A673 (cell line): ENCODE data around the gene C3orf20. TPM values are rescaled to one million over a fixed set of nuclear protein-coding genes. Genes with fewer than 3 reads are reported as not detected.

Experiments used
- BruUV-seq: library from RNA; stranded (reverse); fragments of 400-500 nt; replicated peaks from 2 replicates; lab custom pipeline; 2021; lab: Mats Ljungman, UMichigan
- CTCF ChIA-PET: fragments of 300-600 bp; sonication (Branson Sonifier 250); formaldehyde crosslinking; loops from one replicate; lab custom pipeline; 2022; ENCODE audit warnings: antibody characterized with exemption; lab: Charles Lee
- POLR2A ChIA-PET: fragments of 300-600 bp; sonication (Branson Sonifier 250); formaldehyde crosslinking; loops from one replicate; lab custom pipeline; 2022; ENCODE audit warnings: antibody characterized with exemption; ENCODE audit not compliant: low non-redundant PET; lab: Charles Lee
- DNase-seq: peaks from one replicate; pipeline ENCODE4 v3.0.0-alpha.2; 2015; ENCODE audit warnings: low spot score
- H3K27ac ChIP-seq: fragments of 200-600 bp; sonication (generic); 2 replicates; pipeline ENCODE4 v1.5.1; 2016; ENCODE audit warnings: mixed run types, low read depth, mild to moderate bottlenecking, mixed read lengths, antibody characterized with exemption, low read length; ENCODE audit not compliant: poor library complexity, severe bottlenecking
- H3K27me3 ChIP-seq: fragments of 200-600 bp; sonication (generic); replicated peaks from 2 replicates; pipeline ENCODE4 v1.6.1; 2017; ENCODE audit warnings: mixed run types, low read depth, mild to moderate bottlenecking, mixed read lengths, antibody characterized with exemption, low read length; ENCODE audit not compliant: insufficient read depth, poor library complexity
- H3K36me3 ChIP-seq: fragments of 200-600 bp; sonication (generic); 2 replicates; pipeline ENCODE4 v1.6.1; 2016; ENCODE audit warnings: mixed run types, mild to moderate bottlenecking, mixed read lengths, antibody characterized with exemption, low read length; ENCODE audit not compliant: insufficient read depth, poor library complexity, severe bottlenecking
- H3K4me1 ChIP-seq: fragments of 200-600 bp; sonication (generic); 2 replicates; pipeline ENCODE4 v1.6.1; 2017; ENCODE audit warnings: mixed run types, mild to moderate bottlenecking, mixed read lengths, antibody characterized with exemption, low read length; ENCODE audit not compliant: insufficient read depth, poor library complexity, severe bottlenecking
- H3K4me3 ChIP-seq: fragments of 200-600 bp; sonication (generic); 2 replicates; pipeline ENCODE4 v1.5.1; 2016; ENCODE audit warnings: low read depth, mixed run types, mild to moderate bottlenecking, mixed read lengths, low read length; ENCODE audit not compliant: poor library complexity, severe bottlenecking
- H3K9me3 ChIP-seq: fragments of 200-600 bp; sonication (generic); 2 replicates; pipeline ENCODE4 v1.6.1; 2016; ENCODE audit warnings: mixed run types, low read depth, mild to moderate bottlenecking, mixed read lengths, antibody characterized with exemption, low read length; ENCODE audit not compliant: poor library complexity, severe bottlenecking
- CTCF ChIP-seq: fragments of 300-800, 200-600 bp; sonication (generic); conservative IDR thresholded peaks from 2 replicates; pipeline ENCODE4 v1.5.1; 2017; ENCODE audit warnings: low read depth, mild to moderate bottlenecking, antibody characterized with exemption, low read length, moderate library complexity, mixed read lengths
- EZH2 ChIP-seq: fragments of 200-600 bp; sonication (generic); IDR thresholded peaks from 2 replicates; pipeline ENCODE4 v1.6.1; 2017; ENCODE audit warnings: borderline replicate concordance, low read depth, mild to moderate bottlenecking, mixed read lengths, antibody characterized with exemption, low read length; ENCODE audit not compliant: poor library complexity, severe bottlenecking
- intact Hi-C: fragments of 100-400 bp; cut with micrococcal nuclease; formaldehyde crosslinking; loops from one replicate; pipeline ENCODE4 v1.10.0; 2022; ENCODE audit not compliant: unreplicated experiment
- total RNA-seq: library from RNA; stranded (reverse); gene quantifications from 2 replicates; pipeline ENCODE4 v1.2.3, GENCODE V29; 2021

The C3orf20 gene
- total RNA-seq, 1 experiment from 2014 or later, result 0.17 TPM

DNA sequence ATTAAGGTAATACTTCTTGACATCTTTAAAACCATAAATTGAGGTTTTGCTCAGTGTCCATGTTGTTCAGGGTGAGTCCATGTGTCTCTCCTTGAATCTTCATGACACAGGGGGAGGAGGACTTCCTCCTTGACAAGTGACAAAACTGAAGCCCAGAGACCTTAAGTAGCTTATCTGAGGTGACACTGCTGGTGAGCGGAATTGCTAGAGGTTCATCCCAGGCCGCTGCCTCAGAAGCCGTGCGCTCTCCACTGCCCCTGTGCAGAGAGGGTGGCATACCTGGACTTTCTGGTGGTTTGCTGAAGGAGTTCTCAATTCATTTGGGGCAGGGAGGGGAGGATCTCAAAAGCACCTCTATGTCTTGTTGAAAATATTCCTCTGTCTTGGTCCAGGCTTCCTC lies 46.5 kb upstream of the C3orf20 start:
- no peak for DNase-seq
- POLR2A ChIA-PET, result no interaction called here
- no peak overlapping the region for H3K4me3 ChIP-seq
- BruUV-seq, result no TSS peak
- no peak for TF ChIP-seq CTCF
- no peak for TF ChIP-seq EZH2
- H3K9me3 ChIP-seq, result no peaks in the 10 kb centered on the region
- intact Hi-C loops, result no loop called here
- no peaks in the 10 kb centered on the region for H3K36me3 ChIP-seq
- H3K27me3 ChIP-seq, result no peaks in the 10 kb centered on the region
- no peaks in the 10 kb centered on the region for H3K4me1 ChIP-seq
- no peak overlapping the region for H3K27ac ChIP-seq
- CTCF ChIA-PET, result no interaction called here

- TF ChIP-seq EZH2, result no peak
- no peak for TF ChIP-seq CTCF
- BruUV-seq, result no TSS peak
- ChIA-PET CTCF (interaction anchor here (0.6 to 1.2 kb wide), 2 partner anchors 150 to 291 kb away, joined by 3 read pairs; no protein-coding TSS in a partner anchor), POLR2A (no interaction called here)
- H3K27me3 ChIP-seq, result peaks cover 6% of the 10 kb centered on the region
- no peak overlapping the region for H3K4me3 ChIP-seq
- intact Hi-C loops, result loop anchor here (5.0 kb wide), 1 partner anchor 152 kb away; no protein-coding TSS in a partner anchor
- no peak overlapping the region for H3K27ac ChIP-seq
- no peaks in the 10 kb centered on the region for H3K36me3 ChIP-seq
- DNase-seq, result no peak
- H3K9me3 ChIP-seq, result no peaks in the 10 kb centered on the region
- H3K4me1 ChIP-seq, result no peaks in the 10 kb centered on the region
Observed at GRCh38 chr3:14630404-14631100, 44.4 kb upstream of the C3orf20 start.

GRCh38 chr3:14631101-14631497 lies 43.8 kb upstream of the C3orf20 start:
- no peaks in the 10 kb centered on the region for H3K9me3 ChIP-seq
- no peak for TF ChIP-seq EZH2
- TF ChIP-seq CTCF, result no peak
- no peak overlapping the region for H3K4me3 ChIP-seq
- BruUV-seq, result no TSS peak
- intact Hi-C loops, result loop anchor here (5.0 kb wide), 1 partner anchor 151 kb away; no protein-coding TSS in a partner anchor
- H3K4me1 ChIP-seq, result no peaks in the 10 kb centered on the region
- POLR2A ChIA-PET, result no interaction called here
- peaks cover 9% of the 10 kb centered on the region for H3K27me3 ChIP-seq
- no peak overlapping the region for H3K27ac ChIP-seq
- CTCF ChIA-PET, result no interaction called here
- DNase-seq, result no peak
- no peaks in the 10 kb centered on the region for H3K36me3 ChIP-seq
